AG04450 (cell line): Measurements from ENCODE around the gene TMEM219. TPM values are rescaled to one million over a fixed set of nuclear protein-coding genes. Genes with fewer than 3 reads are reported as not detected.

ENCODE experiments used
- CTCF ChIA-PET: fragments of 300-600, 350-600 bp; formaldehyde crosslinking; extraction: SDS; loops from one replicate; lab custom pipeline; 2022; ENCODE audit warnings: antibody characterized with exemption, inconsistent platforms; lab: Charles Lee
- POLR2A ChIA-PET: fragments of 350-600 bp; formaldehyde crosslinking; extraction: SDS; loops from one replicate; lab custom pipeline; 2021; ENCODE audit warnings: antibody characterized with exemption, inconsistent platforms; lab: Yijun Ruan, JAX
- DNase-seq: peaks from one replicate; pipeline ENCODE4 v3.0.0-alpha.2; 2011; ENCODE audit warnings: low read depth, low spot score
- H3K27ac ChIP-seq: one replicate; pipeline ENCODE4 v1.5.1; 2012; ENCODE audit warnings: low read depth, low read length, control low read depth
- H3K27me3 ChIP-seq: one replicate; pipeline ENCODE4 v1.6.0; 2012; ENCODE audit warnings: low read length; ENCODE audit not compliant: control insufficient read depth, insufficient read depth
- H3K4me3 ChIP-seq: 2 replicates; pipeline ENCODE4 v1.5.1; 2011; ENCODE audit warnings: mild to moderate bottlenecking, low read depth, low read length, control low read depth
- H3K9me3 ChIP-seq: 2 replicates; pipeline ENCODE4 v1.5.1; 2012; ENCODE audit warnings: low read length; ENCODE audit not compliant: control insufficient read depth, insufficient read depth
- CTCF ChIP-seq: IDR thresholded peaks from 2 replicates; pipeline ENCODE4 v1.5.1; 2011; ENCODE audit warnings: low read depth, low read length, control low read depth, inconsistent platforms
- polyA plus RNA-seq: library from polyadenylated mRNA; depleted of rRNA; stranded (reverse); fragments of >200 nt; gene quantifications from 2 replicates; pipeline ENCODE4 v1.2.3, GENCODE V29; 2011

TMEM219 gene
- polyA plus RNA-seq, 1 experiment, result 88.6 TPM

GRCh38 chr16:29988346-29989075, 26.6 kb downstream of the TMEM219 start:
- Histone ChIP-seq H3K27ac (no peak overlapping the region), H3K27me3 (no peaks in the 10 kb centered on the region), H3K4me3 (no peak overlapping the region), H3K9me3 (no peaks in the 10 kb centered on the region; the same call in 1 of the 2 replicates)
- CTCF ChIA-PET, result interaction anchor here (0.6 kb wide), 1 partner anchor 16 kb away, joined by 9 read pairs; no protein-coding TSS in a partner anchor
- POLR2A ChIA-PET, result no interaction called here
- no peak for TF ChIP-seq CTCF
- DNase-seq, result no peak

GRCh38 chr16:29989111-29989858, 27.4 kb downstream of the TMEM219 start:
- no peaks in the 10 kb centered on the region; the same call in 1 of the 2 replicates for H3K9me3 ChIP-seq
- no peak overlapping the region for H3K27ac ChIP-seq
- H3K27me3 ChIP-seq, result no peaks in the 10 kb centered on the region
- no peak for DNase-seq
- no peak overlapping the region for H3K4me3 ChIP-seq
- ChIA-PET POLR2A (no interaction called here), CTCF (interaction anchor here (0.6 kb wide), 1 partner anchor 15 kb away, joined by 9 read pairs; no protein-coding TSS in a partner anchor)
- no peak for TF ChIP-seq CTCF

GRCh38 chr16:29990034-29990433, 28.2 kb downstream of the TMEM219 start:
- ChIA-PET POLR2A (no interaction called here), CTCF (no interaction called here)
- no peak for TF ChIP-seq CTCF

GRCh38 chr16:29990883-29991570, 29.1 kb downstream of the TMEM219 start:
- ChIA-PET POLR2A (no interaction called here), CTCF (no interaction called here)
- no peak for DNase-seq
- Histone ChIP-seq H3K27me3 (no peaks in the 10 kb centered on the region), H3K9me3 (no peaks in the 10 kb centered on the region; the same call in 1 of the 2 replicates), H3K27ac (no peak overlapping the region), H3K4me3 (no peak overlapping the region)
- TF ChIP-seq CTCF, result no peak

More at GRCh38 chr16:29990034-29990433, 28.2 kb downstream of the TMEM219 start:
- H3K27me3 ChIP-seq, result no peaks in the 10 kb centered on the region
- no peaks in the 10 kb centered on the region; the same call in 1 of the 2 replicates for H3K9me3 ChIP-seq
- H3K4me3 ChIP-seq, result no peak overlapping the region
- H3K27ac ChIP-seq, result no peak overlapping the region
- no peak for DNase-seq
